ENCODE measurements around the gene CCDC201. TPM values are rescaled to one million over a fixed set of nuclear protein-coding genes. Genes with fewer than 3 reads are reported as not detected.

CCDC201 gene
- polyA plus RNA-seq, 1 experiment, result not detected

DNA sequence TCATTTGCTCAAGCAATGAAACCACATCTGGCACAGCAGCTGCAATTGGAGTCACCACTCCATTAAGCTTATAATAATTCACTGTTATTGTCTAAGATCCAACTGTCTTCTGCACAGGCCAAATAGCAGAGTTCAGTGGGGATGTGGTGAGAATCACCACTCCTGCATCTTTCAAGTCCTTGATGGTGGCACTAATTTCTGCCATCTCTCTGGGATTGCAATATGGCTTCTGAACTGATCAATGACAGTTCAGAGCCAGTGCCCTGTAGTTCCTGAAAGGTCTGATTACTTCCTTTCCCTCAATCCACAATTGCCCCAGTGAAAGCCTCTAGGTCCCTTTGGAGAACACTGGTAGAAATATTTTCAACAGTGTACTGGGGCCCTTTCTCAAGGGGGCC lies 21.8 kb upstream of the CCDC201 start:
- CTCF ChIA-PET, result no interaction called here
- Histone ChIP-seq H3K27me3 (ENCODE audit: control insufficient read depth, insufficient read depth, low read length) (peaks cover 9% of the 10 kb centered on the region), H3K4me3 (ENCODE audit: low read depth, low read length) (no peak overlapping the region), H3K27ac (ENCODE audit: low read depth, low read length) (no peak overlapping the region), H3K9me3 (ENCODE audit: control insufficient read depth, insufficient read depth, low read length) (no peaks in the 10 kb centered on the region)
- TF ChIP-seq, protein P1, sequence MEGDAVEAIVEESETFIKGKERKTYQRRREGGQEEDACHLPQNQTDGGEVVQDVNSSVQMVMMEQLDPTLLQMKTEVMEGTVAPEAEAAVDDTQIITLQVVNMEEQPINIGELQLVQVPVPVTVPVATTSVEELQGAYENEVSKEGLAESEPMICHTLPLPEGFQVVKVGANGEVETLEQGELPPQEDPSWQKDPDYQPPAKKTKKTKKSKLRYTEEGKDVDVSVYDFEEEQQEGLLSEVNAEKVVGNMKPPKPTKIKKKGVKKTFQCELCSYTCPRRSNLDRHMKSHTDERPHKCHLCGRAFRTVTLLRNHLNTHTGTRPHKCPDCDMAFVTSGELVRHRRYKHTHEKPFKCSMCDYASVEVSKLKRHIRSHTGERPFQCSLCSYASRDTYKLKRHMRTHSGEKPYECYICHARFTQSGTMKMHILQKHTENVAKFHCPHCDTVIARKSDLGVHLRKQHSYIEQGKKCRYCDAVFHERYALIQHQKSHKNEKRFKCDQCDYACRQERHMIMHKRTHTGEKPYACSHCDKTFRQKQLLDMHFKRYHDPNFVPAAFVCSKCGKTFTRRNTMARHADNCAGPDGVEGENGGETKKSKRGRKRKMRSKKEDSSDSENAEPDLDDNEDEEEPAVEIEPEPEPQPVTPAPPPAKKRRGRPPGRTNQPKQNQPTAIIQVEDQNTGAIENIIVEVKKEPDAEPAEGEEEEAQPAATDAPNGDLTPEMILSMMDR (IDR thresholded peaks at IDR 0.05; ENCODE audit: low read depth, low read length), result no peak
- POLR2A ChIA-PET, result no interaction called here
- DNase-seq (ENCODE audit: low read depth, low spot score), result no peak

- DNase-seq (ENCODE audit: low read depth, low spot score), result no peak
- Histone ChIP-seq H3K27ac (ENCODE audit: low read depth, low read length) (no peak overlapping the region), H3K4me3 (ENCODE audit: low read depth, low read length) (no peak overlapping the region), H3K27me3 (ENCODE audit: control insufficient read depth, insufficient read depth, low read length) (peaks cover 9% of the 10 kb centered on the region), H3K9me3 (ENCODE audit: control insufficient read depth, insufficient read depth, low read length) (no peaks in the 10 kb centered on the region)
- TF ChIP-seq, protein P1 (IDR thresholded peaks at IDR 0.05; ENCODE audit: low read depth, low read length), result no peak
- CTCF ChIA-PET, result interaction anchor here (2.4 kb wide), 1 partner anchor 29 kb away, joined by 11 read pairs; no protein-coding TSS in a partner anchor
- POLR2A ChIA-PET, result no interaction called here
Measured at GRCh38 chr7:45893996-45894664, 21.2 kb upstream of the CCDC201 start.

GRCh38 chr7:45893374-45893995 lies 20.6 kb upstream of the CCDC201 start:
- Histone ChIP-seq H3K4me3 (ENCODE audit: low read depth, low read length) (no peak overlapping the region), H3K27ac (ENCODE audit: low read depth, low read length) (no peak overlapping the region), H3K9me3 (ENCODE audit: control insufficient read depth, insufficient read depth, low read length) (no peaks in the 10 kb centered on the region), H3K27me3 (ENCODE audit: control insufficient read depth, insufficient read depth, low read length) (peaks cover 10% of the 10 kb centered on the region)
- no peak for DNase-seq (ENCODE audit: low read depth, low spot score)
- TF ChIP-seq, protein P1 (IDR thresholded peaks at IDR 0.05; ENCODE audit: low read depth, low read length), result no peak
- CTCF ChIA-PET, result interaction anchor here (0.7 to 2.4 kb wide), 2 partner anchors 16 to 30 kb away, joined by 3 to 11 read pairs; no protein-coding TSS in a partner anchor
- POLR2A ChIA-PET, result interaction anchor here (0.7 kb wide), 1 partner anchor 27 kb away, joined by 3 read pairs; no protein-coding TSS in a partner anchor

GRCh38 chr7:45892407-45893035 lies 19.6 kb upstream of the CCDC201 start:
- Histone ChIP-seq H3K4me3 (ENCODE audit: low read depth, low read length) (no peak overlapping the region), H3K27me3 (ENCODE audit: control insufficient read depth, insufficient read depth, low read length) (peaks cover 13% of the 10 kb centered on the region), H3K27ac (ENCODE audit: low read depth, low read length) (no peak overlapping the region), H3K9me3 (ENCODE audit: control insufficient read depth, insufficient read depth, low read length) (no peaks in the 10 kb centered on the region)
- ChIA-PET POLR2A (no interaction called here), CTCF (interaction anchor here (0.7 to 2.4 kb wide), 4 partner anchors 13 to 1287 kb away, joined by 3 to 11 read pairs (median 4); no protein-coding TSS in a partner anchor)
- no peak for DNase-seq (ENCODE audit: low read depth, low spot score)
- TF ChIP-seq, protein P1 (IDR thresholded peaks at IDR 0.05; ENCODE audit: low read depth, low read length), result no peak

All from AG04450 (cell line).